ENCODE results near the gene TAS2R38.

DNA sequence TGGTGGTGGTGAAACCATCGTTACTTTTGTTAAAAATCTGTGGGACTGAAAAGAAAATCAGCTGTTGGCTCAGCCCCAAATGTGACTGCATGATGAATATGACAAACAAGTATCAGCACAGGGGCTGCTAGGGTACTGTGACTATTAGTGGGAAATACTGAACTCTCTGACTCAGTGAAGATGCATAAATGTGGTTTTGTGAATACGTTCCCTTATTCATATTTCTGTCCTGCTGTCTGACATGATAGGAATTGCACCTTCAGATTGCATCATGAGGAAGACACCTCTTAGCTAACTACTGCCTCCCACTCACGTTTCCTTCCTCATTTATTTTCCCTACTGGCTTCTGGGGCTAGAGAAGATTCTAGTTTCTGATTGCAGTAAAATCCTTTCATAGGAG, 28.2 kb downstream of the TAS2R38 start:
- TF ChIP-seq SP1 (CRISPR knock-in tag; conservative IDR thresholded peaks at IDR 0.05) = no peak
- TF ChIP-seq CTCF (IDR thresholded peaks at IDR 0.05) = no peak
- no peak for TF ChIP-seq ZNF232 (CRISPR knock-in tag; IDR thresholded peaks at IDR 0.05)

Data from WTC11 (cell line).